Liver (tissue), 3 donors: ENCODE results near the gene HOXA1.

Experiments
- ATF3 ChIP-seq: IDR thresholded peaks from 2 replicates; pipeline ENCODE4 v1.6.1; 2016; ENCODE audit warnings: antibody characterized with exemption
- CTCF ChIP-seq: fragments of 150-350 bp; IDR thresholded peaks from 2 replicates; pipeline ENCODE4 v1.5.1; 2017; ENCODE audit warnings: improper control_type of control experiment, low read depth, low read length; ENCODE audit not compliant: missing input control
- JUND ChIP-seq, 2 donors: IDR thresholded peaks; 2 replicates each; pipeline ENCODE4 v1.6.1; 2016; ENCODE audit warnings: antibody characterized with exemption in 2 of 2
- MAX ChIP-seq: IDR thresholded peaks from 2 replicates; pipeline ENCODE4 v1.6.1; 2016; ENCODE audit warnings: antibody characterized with exemption
- RAD21 ChIP-seq, 2 donors: IDR thresholded peaks; 2 replicates each; pipeline ENCODE4 v1.6.1; 2016; ENCODE audit warnings: antibody characterized with exemption in 2 of 2, mild to moderate bottlenecking in 2 of 2
- REST ChIP-seq: IDR thresholded peaks from 2 replicates; pipeline ENCODE4 v1.6.1; 2016; ENCODE audit warnings: antibody characterized with exemption, mild to moderate bottlenecking
- TAF1 ChIP-seq: conservative IDR thresholded peaks from 2 replicates; pipeline ENCODE4 v1.6.1; 2016; ENCODE audit warnings: antibody characterized with exemption, mild to moderate bottlenecking
- ZBTB33 ChIP-seq: IDR thresholded peaks from 2 replicates; pipeline ENCODE4 v1.6.1; 2016; ENCODE audit warnings: antibody characterized with exemption
- donor health status: healthy.
- donor health status: healthy.

- TF ChIP-seq CTCF = no peak
- no peak for TF ChIP-seq JUND (IDR thresholded peaks at IDR 0.05)
- no peak for TF ChIP-seq REST
- TF ChIP-seq ATF3 = no peak
- no peak for TF ChIP-seq TAF1
- no peak for TF ChIP-seq RAD21 (IDR thresholded peaks at IDR 0.05)
- TF ChIP-seq ZBTB33 = no peak
- TF ChIP-seq MAX = no peak
Observed at GRCh38 chr7:27046854-27047549, 48.8 kb downstream of the HOXA1 start.
